GM12891 (cell line): ENCODE measurements around the gene RAI1.

Source experiments
- PAX5 ChIP-seq: IDR thresholded peaks from 2 replicates; pipeline ENCODE4 v1.6.1; 2011; ENCODE audit warnings: low read length, moderate library complexity, mild to moderate bottlenecking; ENCODE audit not compliant: insufficient read depth, severe bottlenecking
- POLR2A ChIP-seq: IDR thresholded peaks from 2 replicates; pipeline ENCODE4 v1.6.1; 2011; ENCODE audit warnings: low read depth, low read length, control low read depth
- POLR2AphosphoS5 ChIP-seq: IDR thresholded peaks from 2 replicates; pipeline ENCODE4 v1.6.1; 2011; ENCODE audit warnings: low read depth, low read length, control low read depth
- SPI1 ChIP-seq: IDR thresholded peaks from 2 replicates; pipeline ENCODE4 v1.6.1; 2011; ENCODE audit warnings: low read depth, low read length, control low read depth

- no peak for TF ChIP-seq POLR2AphosphoS5
- no peak for TF ChIP-seq SPI1
- TF ChIP-seq POLR2A, result no peak
- no peak for TF ChIP-seq PAX5
Measured at GRCh38 chr17:17822616-17823015, 141.4 kb downstream of the RAI1 start.
